Adipose tissue (tissue), 3 donors: ENCODE results near the gene PAX3. TPM values are rescaled to one million over a fixed set of nuclear protein-coding genes. Genes with fewer than 3 reads are reported as not detected.

Source experiments
- H3K27ac ChIP-seq: one replicate; pipeline ENCODE4 v1.5.1; 2013; ENCODE audit warnings: low read depth, low read length
- WGBS, 3 donors: extraction: QIAGEN DNeasy Blood & Tissue Kit; methylation state at CpG; one replicate each; pipeline ENCODE4 v1.1.7; 2013; 5-methylcytosine and 5-hydroxymethylcytosine counted together
- polyA plus RNA-seq, 3 donors: library from polyadenylated mRNA; stranded (reverse); fragments of 200-250 nt; gene quantifications; one replicate each; pipeline ENCODE4 v1.2.3, GENCODE V29; 2013
- donor health status: healthy with polysubstance abuse.
- donor health status: Bipolar disorder and iron deficiency.
- donor health status: healthy.

The PAX3 gene
- polyA plus RNA-seq, 3 donors, result 0.02 TPM; not detected in 2

DNA sequence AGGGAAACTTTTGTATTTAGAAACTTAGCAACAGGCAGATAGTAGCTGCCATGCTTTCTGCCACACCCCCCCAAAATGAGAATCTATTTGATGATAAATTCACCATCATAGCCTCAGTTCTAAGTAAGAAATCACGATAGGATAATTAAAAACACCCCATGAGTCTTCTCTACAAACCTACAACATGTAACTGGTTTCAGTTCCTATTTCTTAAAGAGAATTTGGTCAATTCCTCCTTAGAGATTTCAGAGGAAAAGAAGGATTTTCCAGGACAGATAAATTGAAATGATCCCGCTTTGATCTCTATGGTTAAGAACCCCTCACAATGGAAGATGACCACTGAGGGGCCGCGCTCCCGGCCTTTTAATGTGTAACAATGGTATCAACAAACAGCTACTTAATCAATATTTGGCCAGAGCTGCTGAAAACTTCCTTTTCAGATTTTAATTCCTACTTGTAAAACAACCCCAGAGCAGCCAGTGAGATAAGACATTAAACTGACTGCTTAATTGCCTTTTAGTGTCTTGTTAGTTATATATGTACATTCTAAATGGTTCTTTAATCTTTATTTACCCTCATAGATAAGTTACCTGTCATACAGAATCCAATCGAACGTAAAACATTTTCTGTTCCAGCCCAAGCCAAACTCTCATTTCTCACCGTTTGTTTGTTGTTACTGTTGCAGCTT is 10.1 kb downstream of the PAX3 start:
- H3K27ac ChIP-seq, result no peak overlapping the region
- WGBS, 3 donors, result 9 to 12% (median 12%) methylated on average over 8 of the region's 8 CpGs

DNA sequence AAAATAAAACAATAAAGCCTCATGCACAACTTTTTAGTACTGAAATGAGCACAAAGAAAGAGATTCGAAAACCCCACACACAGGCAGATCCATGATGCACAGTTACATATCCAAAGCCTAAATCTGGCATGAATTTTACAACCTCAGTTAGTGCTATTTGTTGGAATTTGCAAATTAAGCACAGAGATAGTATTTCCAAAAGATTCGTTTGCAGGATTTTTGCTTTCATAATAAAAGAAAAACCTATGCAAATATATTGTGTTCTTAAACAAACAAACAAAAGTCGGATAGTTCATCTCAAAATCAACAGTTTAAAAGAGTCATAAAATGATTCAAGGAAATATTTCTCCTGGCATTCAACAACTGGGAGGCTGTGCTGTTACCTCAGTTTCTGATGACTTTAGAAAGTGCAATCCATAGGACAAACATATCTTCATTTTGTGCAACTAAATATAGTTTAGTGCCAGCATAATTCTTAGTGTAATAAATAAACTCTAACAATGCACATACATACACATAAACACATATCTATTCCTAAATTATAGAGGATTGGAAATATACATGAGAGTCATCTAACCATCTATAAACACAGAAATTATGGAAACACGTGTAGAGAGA is 10.8 kb downstream of the PAX3 start:
- no peak overlapping the region for H3K27ac ChIP-seq
- WGBS, 3 donors, result 22 to 27% (median 22%) methylated on average over 4 of the region's 4 CpGs

DNA sequence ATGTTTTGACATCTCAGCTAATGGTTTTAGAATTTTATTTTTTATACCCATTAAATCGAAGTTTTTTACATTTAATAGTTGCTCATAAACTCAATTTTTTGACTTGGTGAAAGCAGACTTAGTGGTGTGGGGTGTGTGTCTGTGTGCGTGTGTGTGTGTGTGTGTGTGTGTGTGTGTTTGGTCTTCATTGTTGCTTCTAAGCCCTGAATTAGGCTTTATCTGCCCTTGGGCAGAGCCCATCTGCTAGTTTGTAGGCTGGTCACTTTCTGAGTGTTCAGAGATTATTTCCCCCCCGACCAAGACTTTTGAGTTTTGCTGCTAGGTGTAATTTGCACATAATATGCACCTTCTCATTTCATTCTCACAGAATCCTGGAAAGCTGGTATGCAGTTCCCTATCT is 14.3 kb downstream of the PAX3 start:
- no peak overlapping the region for H3K27ac ChIP-seq
- WGBS, 3 donors, result 30 to 60% (median 51%) methylated on average over 3 of the region's 3 CpGs

DNA sequence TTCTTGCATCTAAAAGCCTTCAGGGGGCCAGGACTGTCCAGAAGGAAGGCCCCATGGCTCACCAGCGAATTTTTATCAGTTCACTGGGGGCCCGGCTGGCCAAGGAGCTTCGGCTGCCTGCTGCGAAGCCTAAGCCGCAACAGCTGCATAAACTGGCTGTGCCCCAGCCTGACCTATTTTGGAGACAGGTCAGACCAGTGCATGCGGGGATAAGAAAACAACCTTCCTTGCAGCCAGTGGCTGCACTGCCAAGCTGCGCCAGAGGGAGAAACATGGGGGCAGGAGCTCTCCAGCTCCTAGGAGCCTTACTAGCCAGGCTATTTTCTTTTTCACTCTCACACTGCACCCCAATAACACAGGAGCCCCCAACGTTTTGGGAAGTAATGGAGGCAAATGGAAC is 15.2 kb downstream of the PAX3 start:
- 21 to 33% (median 24%) methylated on average over 8 of the region's 8 CpGs for WGBS, 3 donors

DNA sequence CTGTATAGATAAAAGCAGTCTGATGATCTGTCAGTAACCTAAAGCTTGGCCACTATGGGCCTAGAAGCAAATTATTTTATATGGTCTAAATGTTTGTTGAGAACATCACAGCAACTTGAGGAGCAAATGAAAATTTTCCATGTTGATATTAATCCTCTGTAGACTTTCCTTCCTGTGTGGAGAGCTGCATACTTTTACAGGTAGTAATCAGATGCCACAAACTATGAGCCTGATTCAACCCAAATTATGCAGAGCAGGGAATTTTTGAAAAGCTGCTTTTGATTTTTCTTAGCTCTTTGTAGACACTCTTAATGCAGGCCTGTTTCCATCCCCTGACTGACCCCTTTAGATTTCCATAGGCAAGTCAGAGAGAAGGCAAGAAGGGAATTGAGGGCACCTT is 17.3 kb downstream of the PAX3 start:
- no peak overlapping the region for H3K27ac ChIP-seq

More for the DNA sequence above, 15.2 kb downstream of the PAX3 start:
- no peak overlapping the region for H3K27ac ChIP-seq

DNA sequence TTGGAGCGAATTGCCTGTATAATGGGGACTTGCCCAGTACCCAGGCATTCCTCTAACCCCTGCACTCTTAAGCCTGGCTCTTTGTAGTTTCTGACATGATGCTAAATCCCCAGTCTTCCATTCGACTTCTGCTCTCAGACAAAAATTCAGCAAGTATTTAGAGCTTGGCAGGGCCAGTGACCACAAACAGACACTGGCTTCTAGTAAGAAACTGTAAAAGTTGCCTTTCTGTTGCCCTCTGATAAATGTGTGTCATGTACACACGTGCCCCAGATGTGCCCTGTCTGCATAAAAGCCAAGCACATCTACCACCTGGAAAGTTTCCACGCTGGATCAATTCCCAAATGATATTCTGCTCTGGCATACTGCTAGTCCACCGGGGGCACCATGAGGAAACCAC is 18.0 kb downstream of the PAX3 start:
- whole genome bisulfite sequencing, 3 donors, result 40 to 65% (median 56%) methylated on average over 5 of the region's 5 CpGs
- no peak overlapping the region for H3K27ac ChIP-seq

DNA sequence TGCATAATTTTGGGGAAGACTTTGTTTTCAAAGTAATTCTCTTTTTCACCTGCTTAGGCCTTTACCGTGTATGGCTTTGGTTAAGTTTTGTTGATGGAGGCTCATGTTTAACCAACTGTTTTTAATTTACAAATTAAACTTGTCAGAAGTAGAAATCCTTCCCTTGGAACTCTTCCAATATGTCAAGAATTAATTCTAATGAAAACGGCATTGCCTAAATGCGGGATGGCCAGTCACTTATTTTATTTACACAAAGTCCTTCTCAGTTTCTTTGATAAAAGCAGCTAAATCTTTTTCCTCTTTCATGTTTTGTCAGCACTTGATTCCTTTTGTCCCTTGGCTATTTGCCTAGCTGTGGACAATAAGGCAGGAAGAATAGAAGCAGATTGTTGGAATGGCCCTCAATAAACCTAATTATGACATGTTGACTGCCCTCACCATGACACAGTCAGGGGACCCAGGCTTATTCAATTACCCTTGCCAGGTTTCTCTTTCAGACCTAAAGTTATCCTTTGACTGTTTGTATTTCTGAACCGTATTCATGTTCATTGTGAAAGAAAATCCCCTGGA is 26.3 kb downstream of the PAX3 start:
- WGBS, 3 donors, result 27 to 75% (median 67%) methylated on average over 4 of the region's 4 CpGs
- no peak overlapping the region for H3K27ac ChIP-seq

DNA sequence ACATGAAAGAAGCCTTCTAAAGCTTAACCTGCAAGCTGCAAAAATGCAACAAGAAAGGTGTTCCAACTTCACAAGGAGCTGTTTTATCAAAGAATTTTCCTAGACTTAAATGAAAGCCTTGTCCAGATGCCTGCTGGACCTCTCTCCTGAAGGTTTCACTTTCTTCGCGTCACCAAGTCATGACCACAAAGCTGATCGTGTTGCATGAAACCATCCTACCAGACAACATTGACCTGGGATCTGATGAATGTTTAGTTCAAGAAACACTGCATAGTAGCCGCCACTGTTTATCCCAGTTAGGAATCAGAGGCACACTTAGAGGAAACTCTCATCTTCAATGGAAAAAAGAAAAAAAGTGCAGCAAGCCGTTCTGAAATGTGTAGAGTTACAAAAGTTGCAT is 26.9 kb downstream of the PAX3 start:
- WGBS, 3 donors, result 63 to 80% (median 77%) methylated on average over 5 of the region's 5 CpGs

DNA sequence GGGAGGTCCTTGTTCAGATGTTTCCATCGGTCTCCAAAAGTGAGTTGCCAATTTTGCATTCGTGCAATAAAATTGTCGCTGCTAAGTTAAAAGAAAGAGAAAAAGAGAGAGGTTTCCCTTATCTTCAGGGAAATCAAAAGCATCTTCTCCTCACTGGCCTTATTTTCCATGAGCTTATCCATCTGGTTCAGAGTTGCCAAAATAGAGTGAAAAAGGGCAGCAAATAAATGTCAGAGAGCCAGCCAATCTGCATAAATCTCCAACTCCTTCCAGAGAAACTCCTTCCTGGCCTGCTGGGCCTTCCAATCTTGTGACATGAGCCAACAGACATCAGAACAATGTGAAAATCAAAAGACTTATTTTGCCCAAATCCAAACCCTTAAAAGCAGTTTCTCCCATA is 28.4 kb downstream of the PAX3 start:
- H3K27ac ChIP-seq, result no peak overlapping the region
- 52 to 73% (median 72%) methylated on average over 3 of the region's 3 CpGs for WGBS, 3 donors

More for the DNA sequence above, 26.9 kb downstream of the PAX3 start:
- no peak overlapping the region for H3K27ac ChIP-seq

DNA sequence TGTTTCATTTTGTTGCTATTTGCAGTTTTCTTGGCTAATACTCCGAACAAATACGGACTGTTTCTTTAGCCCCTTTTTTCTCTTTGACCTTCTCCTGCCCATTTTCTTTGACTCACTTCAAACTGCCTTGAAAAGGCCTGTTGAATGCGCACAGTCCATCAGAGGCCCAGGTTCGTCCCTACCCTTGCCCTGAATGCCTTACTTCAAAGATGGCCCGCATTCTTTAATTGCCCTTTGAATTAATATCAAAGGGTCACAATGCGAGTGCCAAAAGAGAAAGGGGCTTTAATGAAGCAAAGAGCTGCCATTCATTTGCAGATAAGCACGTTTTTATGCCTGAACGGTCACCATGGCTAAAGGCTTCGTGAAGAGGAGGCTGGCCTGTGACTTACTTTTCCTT is 29.7 kb downstream of the PAX3 start:
- WGBS, 3 donors, result 19 to 49% (median 45%) methylated on average over 9 of the region's 9 CpGs
- H3K27ac ChIP-seq, result no peak overlapping the region

DNA sequence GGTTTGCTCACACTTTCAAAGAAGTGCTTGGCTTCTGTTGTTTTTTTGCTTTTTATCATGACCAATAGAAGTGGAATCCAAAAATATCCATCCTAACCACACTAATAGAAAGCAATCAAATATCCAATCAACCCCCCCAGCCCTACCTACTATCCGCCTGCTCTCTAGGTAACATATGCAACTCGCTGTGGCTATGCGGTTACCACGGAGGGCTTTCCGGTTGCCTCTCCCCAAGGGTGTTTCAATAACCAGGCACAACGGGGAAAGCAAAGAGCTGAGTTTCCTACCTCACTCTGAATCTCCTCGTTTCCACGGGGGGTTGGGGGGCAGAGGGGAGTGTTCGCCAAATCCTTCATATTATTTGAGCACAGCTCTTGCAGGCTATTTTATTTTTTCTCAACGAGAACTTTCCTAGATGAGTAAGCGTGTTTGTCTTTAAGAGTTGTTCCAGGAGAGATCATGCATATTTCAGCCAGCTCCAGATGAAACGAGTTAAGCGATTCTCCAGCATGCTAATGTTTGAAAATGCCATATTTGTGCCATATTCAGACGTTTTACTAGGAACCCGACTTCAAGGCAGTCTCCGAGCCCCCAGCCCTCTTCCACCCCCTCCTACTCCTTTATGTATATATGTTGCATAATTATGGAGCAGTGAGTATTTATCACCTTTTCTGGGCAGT is 30.3 kb downstream of the PAX3 start:
- 26 to 38% (median 37%) methylated on average over 16 of the region's 16 CpGs for WGBS, 3 donors
- no peak overlapping the region for H3K27ac ChIP-seq

DNA sequence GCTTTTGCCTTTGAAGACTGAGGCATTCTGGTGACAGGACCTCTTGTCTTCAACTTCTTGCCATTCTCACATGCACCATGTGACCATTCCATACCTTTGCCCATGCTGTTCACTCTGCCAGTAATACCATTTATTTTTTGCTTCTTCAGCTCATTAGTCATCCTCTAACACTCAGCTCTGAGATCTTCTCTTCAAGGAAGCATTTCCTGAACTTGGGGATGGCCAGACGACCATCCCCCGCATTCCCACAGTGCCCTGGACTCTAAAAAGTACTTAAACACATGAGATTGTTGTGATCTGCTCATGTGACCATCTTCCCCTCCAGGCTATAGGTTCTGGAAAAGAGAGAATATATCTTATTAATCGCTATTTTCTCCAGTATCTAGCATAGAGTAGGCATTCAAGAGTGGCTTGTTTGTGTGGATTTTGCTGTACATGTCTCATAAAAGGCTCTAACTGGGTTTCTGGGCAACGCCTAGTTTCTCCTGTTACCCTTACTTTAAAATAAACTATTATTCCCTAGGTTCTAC is 33.9 kb downstream of the PAX3 start:
- no peak overlapping the region for H3K27ac ChIP-seq
- WGBS, 3 donors, result 57 to 72% (median 67%) methylated on average over 4 of the region's 4 CpGs

DNA sequence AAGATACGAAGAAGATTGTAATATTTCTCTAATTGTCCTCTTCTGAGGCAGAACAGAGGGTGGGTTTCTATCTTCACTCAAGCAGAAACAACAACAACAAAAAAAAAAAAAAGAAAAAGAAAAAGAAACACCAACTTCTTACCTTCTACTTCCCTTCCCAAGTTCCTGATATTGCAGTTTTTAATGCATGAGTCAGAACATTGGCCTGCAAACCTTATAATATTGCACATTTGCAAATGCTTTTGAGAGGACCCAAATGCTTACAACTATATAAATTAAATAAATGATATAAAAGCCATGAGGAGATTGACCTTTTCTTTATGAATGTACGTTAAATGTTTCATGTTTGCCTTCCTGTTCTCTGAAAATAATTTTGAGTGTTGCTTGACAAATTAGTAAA is 37.3 kb downstream of the PAX3 start:
- H3K27ac ChIP-seq, result no peak overlapping the region
- 63 to 77% (median 67%) methylated on average over 2 of the region's 2 CpGs for WGBS, 3 donors

DNA sequence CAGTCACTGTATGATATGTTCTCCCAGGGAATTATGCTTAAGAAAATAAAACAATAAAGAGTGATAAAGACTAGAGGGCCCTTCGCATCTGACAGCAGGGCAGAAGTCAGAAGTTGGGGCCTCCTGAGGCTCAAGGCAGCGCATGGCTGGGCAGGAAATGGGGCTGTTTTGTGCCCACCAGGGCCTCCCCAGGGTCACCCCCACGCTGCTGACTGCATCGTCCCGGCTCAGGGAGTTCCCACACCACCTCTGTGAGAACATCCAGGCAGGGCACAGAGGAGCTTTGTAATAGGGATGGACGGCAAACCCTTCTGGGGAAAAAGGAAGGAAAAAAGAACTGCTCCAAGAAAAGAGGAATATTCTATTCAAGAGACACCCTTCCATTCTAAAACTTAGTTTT is 41.2 kb downstream of the PAX3 start:
- WGBS, 3 donors, result 17 to 34% (median 22%) methylated on average over 6 of the region's 6 CpGs
- H3K27ac ChIP-seq, result no peak overlapping the region

DNA sequence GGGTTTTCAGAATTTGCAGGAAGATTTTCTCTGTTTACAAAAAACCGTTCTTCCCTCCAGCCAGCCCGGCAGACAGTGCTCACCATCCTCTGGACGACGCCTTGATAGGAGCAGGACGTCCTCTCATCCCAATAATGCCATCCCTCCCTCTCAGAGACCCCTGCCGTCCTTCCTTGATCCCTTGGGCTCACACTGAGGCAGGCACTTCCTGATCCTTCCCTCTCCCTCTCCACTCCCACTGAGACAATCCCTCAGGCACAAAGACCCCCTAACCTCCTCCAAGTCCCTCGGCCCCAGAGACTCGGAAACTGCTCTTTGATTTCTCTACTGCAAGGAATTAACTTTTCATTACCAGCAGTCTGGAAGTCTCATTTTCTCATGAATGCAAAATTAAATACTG is 42.5 kb downstream of the PAX3 start:
- whole genome bisulfite sequencing, 3 donors, result 10 to 17% (median 14%) methylated on average over 8 of the region's 8 CpGs
- no peak overlapping the region for H3K27ac ChIP-seq

DNA sequence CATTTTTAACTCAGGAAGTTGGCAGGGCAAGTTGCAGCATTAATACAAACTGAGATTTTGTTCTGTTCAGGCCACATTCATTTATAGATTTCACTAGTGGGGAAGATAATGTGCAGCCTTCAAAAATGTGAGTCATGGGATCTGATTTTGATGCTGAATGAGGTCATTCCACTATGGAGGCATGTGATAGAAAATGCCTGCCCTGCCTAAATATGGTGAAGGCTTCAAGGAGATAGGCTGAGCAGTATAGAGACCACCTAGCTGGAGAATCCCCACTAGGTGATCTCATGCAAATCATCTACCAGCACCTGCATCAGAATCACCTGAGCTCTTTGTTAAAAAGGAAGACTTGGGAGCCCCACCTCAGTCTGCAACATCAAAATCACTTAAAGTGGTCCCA is 43.7 kb downstream of the PAX3 start:
- H3K27ac ChIP-seq, result no peak overlapping the region

DNA sequence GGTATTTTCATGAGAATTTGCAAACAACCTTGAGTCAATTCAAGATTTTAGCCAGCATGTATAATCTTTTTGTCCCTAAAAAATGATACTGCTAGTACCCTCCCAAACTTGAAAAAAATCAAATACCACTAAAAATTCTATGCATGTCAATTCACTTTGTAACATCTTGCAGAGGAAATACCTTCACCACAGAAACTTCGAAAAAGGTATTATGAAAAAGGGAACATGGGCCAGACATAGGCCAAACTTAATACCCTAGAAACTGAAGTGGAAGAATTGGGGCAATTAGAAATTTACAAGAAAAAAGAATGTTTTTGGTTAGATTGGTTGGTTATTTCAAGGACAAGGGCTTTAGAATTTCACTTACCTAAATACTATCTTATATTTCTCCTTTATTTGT is 48.5 kb downstream of the PAX3 start:
- WGBS, 3 donors, result 31 to 76% (median 43%) methylated on average over 1 of the region's 1 CpG

DNA sequence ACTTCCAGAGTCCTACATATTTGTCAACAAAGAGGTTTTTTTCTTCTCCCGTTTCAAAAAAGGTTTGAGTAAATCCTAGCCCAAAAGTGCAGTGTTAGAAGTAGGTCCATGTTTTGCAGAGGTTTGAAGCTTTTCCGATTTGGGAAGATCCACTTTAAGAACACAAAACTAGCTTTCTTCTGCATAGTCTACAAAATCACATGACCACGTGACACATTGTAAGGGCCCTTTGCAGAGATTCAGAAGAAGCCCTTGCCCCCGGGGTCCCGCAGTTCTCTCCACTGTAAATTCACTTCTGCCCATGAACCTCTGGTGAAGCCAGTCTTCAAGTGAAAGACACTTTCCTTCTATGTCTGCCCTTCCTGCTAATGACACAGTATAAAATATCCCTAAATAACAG is 49.4 kb downstream of the PAX3 start:
- WGBS, 3 donors, result 67 to 80% (median 75%) methylated on average over 5 of the region's 5 CpGs
- H3K27ac ChIP-seq, result no peak overlapping the region

More for the DNA sequence above, 48.5 kb downstream of the PAX3 start:
- no peak overlapping the region for H3K27ac ChIP-seq

DNA sequence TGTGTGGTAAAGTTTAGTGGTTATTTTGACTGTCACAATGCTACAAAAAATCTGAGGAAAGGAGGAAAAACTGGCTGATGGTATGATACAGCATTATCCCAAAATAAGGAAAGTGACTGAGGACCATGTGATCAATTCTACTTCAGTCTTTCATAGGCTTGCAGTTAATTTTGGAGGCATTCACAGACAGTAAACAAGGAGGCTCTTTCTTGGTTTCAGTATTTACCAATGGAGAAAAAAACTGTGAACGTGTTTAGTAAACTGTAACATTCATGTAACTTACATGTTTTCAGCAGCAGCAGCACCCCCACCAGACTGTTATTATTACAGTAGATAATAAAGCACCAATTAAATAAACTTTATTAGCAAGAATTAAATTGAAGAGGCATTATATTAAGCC is 50.0 kb downstream of the PAX3 start:
- 31 to 81% (median 64%) methylated on average over 1 of the region's 1 CpG for WGBS, 3 donors
- H3K27ac ChIP-seq, result no peak overlapping the region
